Measurements from ENCODE around the gene CENPE.

Gene CENPE

GRCh38 chr4:103067841-103068547 lies 130.1 kb downstream of the CENPE start:
- H3K36me3 ChIP-seq (ENCODE audit: control insufficient read depth in 2 of 2, insufficient read depth in 1 of 2, low read length in 2 of 2): peaks cover 0 to 15% of the 10 kb centered on the region in 2 experiments; a peak in 1 of 3 replicates

More at GRCh38 chr4:103067841-103068547, 130.1 kb downstream of the CENPE start:
- H3K4me1 ChIP-seq (ENCODE audit: control insufficient read depth, insufficient read depth, low read length): no peaks in the 10 kb centered on the region
- POLR2A ChIA-PET: no interaction called here
- CTCF ChIA-PET: no interaction called here
- TF ChIP-seq ZNF146 (tag by site-specific recombination; IDR thresholded peaks at IDR 0.05): no peak
- TF ChIP-seq ZFP3 (tag by site-specific recombination; IDR thresholded peaks at IDR 0.05; ENCODE audit: low read depth): no peak
- TF ChIP-seq, protein P1, sequence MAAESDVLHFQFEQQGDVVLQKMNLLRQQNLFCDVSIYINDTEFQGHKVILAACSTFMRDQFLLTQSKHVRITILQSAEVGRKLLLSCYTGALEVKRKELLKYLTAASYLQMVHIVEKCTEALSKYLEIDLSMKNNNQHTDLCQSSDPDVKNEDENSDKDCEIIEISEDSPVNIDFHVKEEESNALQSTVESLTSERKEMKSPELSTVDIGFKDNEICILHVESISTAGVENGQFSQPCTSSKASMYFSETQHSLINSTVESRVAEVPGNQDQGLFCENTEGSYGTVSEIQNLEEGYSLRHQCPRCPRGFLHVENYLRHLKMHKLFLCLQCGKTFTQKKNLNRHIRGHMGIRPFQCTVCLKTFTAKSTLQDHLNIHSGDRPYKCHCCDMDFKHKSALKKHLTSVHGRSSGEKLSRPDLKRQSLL (tag by site-specific recombination; IDR thresholded peaks at IDR 0.05): no peak
- no peak for TF ChIP-seq ZNF138 (tag by site-specific recombination; IDR thresholded peaks at IDR 0.05; ENCODE audit: borderline replicate concordance)
- TF ChIP-seq, protein P2, sequence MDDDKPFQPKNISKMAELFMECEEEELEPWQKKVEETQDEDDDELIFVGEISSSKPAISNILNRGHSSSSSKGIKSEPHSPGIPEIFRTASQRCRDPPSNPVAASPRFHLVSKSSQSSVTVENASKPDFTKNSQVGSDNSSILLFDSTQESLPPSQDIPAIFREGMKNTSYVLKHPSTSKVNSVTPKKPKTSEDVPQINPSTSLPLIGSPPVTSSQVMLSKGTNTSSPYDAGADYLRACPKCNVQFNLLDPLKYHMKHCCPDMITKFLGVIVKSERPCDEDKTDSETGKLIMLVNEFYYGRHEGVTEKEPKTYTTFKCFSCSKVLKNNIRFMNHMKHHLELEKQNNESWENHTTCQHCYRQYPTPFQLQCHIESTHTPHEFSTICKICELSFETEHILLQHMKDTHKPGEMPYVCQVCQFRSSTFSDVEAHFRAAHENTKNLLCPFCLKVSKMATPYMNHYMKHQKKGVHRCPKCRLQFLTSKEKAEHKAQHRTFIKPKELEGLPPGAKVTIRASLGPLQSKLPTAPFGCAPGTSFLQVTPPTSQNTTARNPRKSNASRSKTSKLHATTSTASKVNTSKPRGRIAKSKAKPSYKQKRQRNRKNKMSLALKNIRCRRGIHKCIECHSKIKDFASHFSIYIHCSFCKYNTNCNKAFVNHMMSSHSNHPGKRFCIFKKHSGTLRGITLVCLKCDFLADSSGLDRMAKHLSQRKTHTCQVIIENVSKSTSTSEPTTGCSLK (tag by site-specific recombination; IDR thresholded peaks at IDR 0.05): no peak
- TF ChIP-seq ZNF23 (tag by site-specific recombination; IDR thresholded peaks at IDR 0.05; ENCODE audit: borderline replicate concordance): no peak
- no peak for TF ChIP-seq SP2 (tag by site-specific recombination; IDR thresholded peaks at IDR 0.05)
- no peak for TF ChIP-seq ZNF157 (tag by site-specific recombination; IDR thresholded peaks at IDR 0.05)
- no peak for TF ChIP-seq ELK4 (IDR thresholded peaks at IDR 0.05; ENCODE audit: borderline replicate concordance, low read depth, low read length)
- TF ChIP-seq, protein P3, sequence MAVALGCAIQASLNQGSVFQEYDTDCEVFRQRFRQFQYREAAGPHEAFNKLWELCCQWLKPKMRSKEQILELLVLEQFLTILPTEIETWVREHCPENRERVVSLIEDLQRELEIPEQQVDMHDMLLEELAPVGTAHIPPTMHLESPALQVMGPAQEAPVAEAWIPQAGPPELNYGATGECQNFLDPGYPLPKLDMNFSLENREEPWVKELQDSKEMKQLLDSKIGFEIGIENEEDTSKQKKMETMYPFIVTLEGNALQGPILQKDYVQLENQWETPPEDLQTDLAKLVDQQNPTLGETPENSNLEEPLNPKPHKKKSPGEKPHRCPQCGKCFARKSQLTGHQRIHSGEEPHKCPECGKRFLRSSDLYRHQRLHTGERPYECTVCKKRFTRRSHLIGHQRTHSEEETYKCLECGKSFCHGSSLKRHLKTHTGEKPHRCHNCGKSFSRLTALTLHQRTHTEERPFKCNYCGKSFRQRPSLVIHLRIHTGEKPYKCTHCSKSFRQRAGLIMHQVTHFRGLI (tag by site-specific recombination; IDR thresholded peaks at IDR 0.05): no peak
- TF ChIP-seq ZNF248 (tag by site-specific recombination; IDR thresholded peaks at IDR 0.05): no peak
- no peak for TF ChIP-seq ZNF404 (tag by site-specific recombination; IDR thresholded peaks at IDR 0.05)
- no peak for TF ChIP-seq ZNF792 (tag by site-specific recombination; IDR thresholded peaks at IDR 0.05)
- TF ChIP-seq ZNF37A (tag by site-specific recombination; IDR thresholded peaks at IDR 0.05): no peak
- TF ChIP-seq, protein P4, sequence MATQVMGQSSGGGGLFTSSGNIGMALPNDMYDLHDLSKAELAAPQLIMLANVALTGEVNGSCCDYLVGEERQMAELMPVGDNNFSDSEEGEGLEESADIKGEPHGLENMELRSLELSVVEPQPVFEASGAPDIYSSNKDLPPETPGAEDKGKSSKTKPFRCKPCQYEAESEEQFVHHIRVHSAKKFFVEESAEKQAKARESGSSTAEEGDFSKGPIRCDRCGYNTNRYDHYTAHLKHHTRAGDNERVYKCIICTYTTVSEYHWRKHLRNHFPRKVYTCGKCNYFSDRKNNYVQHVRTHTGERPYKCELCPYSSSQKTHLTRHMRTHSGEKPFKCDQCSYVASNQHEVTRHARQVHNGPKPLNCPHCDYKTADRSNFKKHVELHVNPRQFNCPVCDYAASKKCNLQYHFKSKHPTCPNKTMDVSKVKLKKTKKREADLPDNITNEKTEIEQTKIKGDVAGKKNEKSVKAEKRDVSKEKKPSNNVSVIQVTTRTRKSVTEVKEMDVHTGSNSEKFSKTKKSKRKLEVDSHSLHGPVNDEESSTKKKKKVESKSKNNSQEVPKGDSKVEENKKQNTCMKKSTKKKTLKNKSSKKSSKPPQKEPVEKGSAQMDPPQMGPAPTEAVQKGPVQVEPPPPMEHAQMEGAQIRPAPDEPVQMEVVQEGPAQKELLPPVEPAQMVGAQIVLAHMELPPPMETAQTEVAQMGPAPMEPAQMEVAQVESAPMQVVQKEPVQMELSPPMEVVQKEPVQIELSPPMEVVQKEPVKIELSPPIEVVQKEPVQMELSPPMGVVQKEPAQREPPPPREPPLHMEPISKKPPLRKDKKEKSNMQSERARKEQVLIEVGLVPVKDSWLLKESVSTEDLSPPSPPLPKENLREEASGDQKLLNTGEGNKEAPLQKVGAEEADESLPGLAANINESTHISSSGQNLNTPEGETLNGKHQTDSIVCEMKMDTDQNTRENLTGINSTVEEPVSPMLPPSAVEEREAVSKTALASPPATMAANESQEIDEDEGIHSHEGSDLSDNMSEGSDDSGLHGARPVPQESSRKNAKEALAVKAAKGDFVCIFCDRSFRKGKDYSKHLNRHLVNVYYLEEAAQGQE (tag by site-specific recombination; IDR thresholded peaks at IDR 0.05): no peak
- TF ChIP-seq GLIS1 (tag by site-specific recombination; IDR thresholded peaks at IDR 0.05): no peak
- no peak for TF ChIP-seq SP7 (tag by site-specific recombination; IDR thresholded peaks at IDR 0.05)
- TF ChIP-seq ZNF560 (tag by site-specific recombination; IDR thresholded peaks at IDR 0.05; ENCODE audit: borderline replicate concordance): no peak
- no peak for TF ChIP-seq ZNF16 (tag by site-specific recombination; IDR thresholded peaks at IDR 0.05; ENCODE audit: low read depth)
- no peak for TF ChIP-seq WT1 (tag by site-specific recombination; IDR thresholded peaks at IDR 0.05)
- H3K9me3 ChIP-seq (ENCODE audit: control insufficient read depth, insufficient read depth, low read depth, low read length): no peaks in the 10 kb centered on the region
- no peak overlapping the region for H3K4me3 ChIP-seq (ENCODE audit: low read depth, low read length)
- no peak overlapping the region for H3K27ac ChIP-seq (ENCODE audit: extremely low read depth, low read depth, low read length)

Data from HEK293 (cell line).